ENCODE results near the gene PTPN13. TPM values are rescaled to one million over a fixed set of nuclear protein-coding genes. Genes with fewer than 3 reads are reported as not detected.
"Not testable (repeated sequence)": the region's sequence is repeated elsewhere in the genome, so short reads cannot be mapped to it uniquely, and the experiment has no call there.

Gene PTPN13
- polyA plus RNA-seq, 1 donor from 2014 or later: not detected

- Mint-ChIP-seq H3K9me3 (no peaks in the 10 kb centered on the region), H3K4me3 (no peak overlapping the region), H3K27me3 (peaks cover 5% of the 10 kb centered on the region), H3K4me1 (no peaks in the 10 kb centered on the region), H3K36me3 (no peaks in the 10 kb centered on the region), H3K27ac (no peak overlapping the region)
Observed at GRCh38 chr4:86683983-86684382, 89.9 kb downstream of the PTPN13 start.

- Mint-ChIP-seq H3K36me3 (no peaks in the 10 kb centered on the region), H3K4me1 (no peaks in the 10 kb centered on the region), H3K4me3 (no peak overlapping the region), H3K27ac (no peak overlapping the region), H3K9me3 (no peaks in the 10 kb centered on the region), H3K27me3 (peaks cover 5% of the 10 kb centered on the region)
Observed at GRCh38 chr4:86685401-86685800, 91.3 kb downstream of the PTPN13 start.

- Mint-ChIP-seq H3K9me3 (no peaks in the 10 kb centered on the region), H3K4me1 (no peaks in the 10 kb centered on the region), H3K4me3 (no peak overlapping the region), H3K27me3 (peaks cover 2% of the 10 kb centered on the region), H3K36me3 (no peaks in the 10 kb centered on the region), H3K27ac (no peak overlapping the region)
Observed at GRCh38 chr4:86686741-86687140, 92.6 kb downstream of the PTPN13 start.

- peaks cover 2% of the 10 kb centered on the region for H3K27me3 Mint-ChIP-seq
- H3K4me1 Mint-ChIP-seq: no peaks in the 10 kb centered on the region
- H3K9me3 Mint-ChIP-seq: no peaks in the 10 kb centered on the region
- H3K27ac Mint-ChIP-seq: no peak overlapping the region
- no peaks in the 10 kb centered on the region for H3K36me3 Mint-ChIP-seq
- H3K4me3 Mint-ChIP-seq: no peak overlapping the region
Observed at GRCh38 chr4:86688026-86688425, 93.9 kb downstream of the PTPN13 start.

- H3K27ac Mint-ChIP-seq: no peak overlapping the region
- peaks cover 0 to 2% (median 0%) of the 10 kb centered on the region in 3 donors for H3K9me3 Mint-ChIP-seq
- H3K4me3 Mint-ChIP-seq: no peak overlapping the region
- peaks cover 1% of the 10 kb centered on the region for H3K27me3 Mint-ChIP-seq
- H3K36me3 Mint-ChIP-seq: no peaks in the 10 kb centered on the region
- no peaks in the 10 kb centered on the region for H3K4me1 Mint-ChIP-seq
Observed at GRCh38 chr4:86704601-86705000, 110.5 kb downstream of the PTPN13 start.

GRCh38 chr4:86706923-86707597, 112.9 kb downstream of the PTPN13 start:
- Mint-ChIP-seq H3K4me3 (no peak overlapping the region), H3K27ac (no peak overlapping the region), H3K9me3 (no peaks in the 10 kb centered on the region), H3K36me3 (no peaks in the 10 kb centered on the region), H3K27me3 (no peaks in the 10 kb centered on the region), H3K4me1 (no peaks in the 10 kb centered on the region)

GRCh38 chr4:86717651-86718050, 123.5 kb downstream of the PTPN13 start:
- H3K36me3 Mint-ChIP-seq: no peaks in the 10 kb centered on the region
- H3K4me1 Mint-ChIP-seq: no peaks in the 10 kb centered on the region
- H3K9me3 Mint-ChIP-seq: peaks cover 0 to 7% (median 0%) of the 10 kb centered on the region in 3 donors
- H3K4me3 Mint-ChIP-seq: no peak overlapping the region
- H3K27ac Mint-ChIP-seq: no peak overlapping the region
- peaks cover 3% of the 10 kb centered on the region for H3K27me3 Mint-ChIP-seq

GRCh38 chr4:86718152-86718551, 124.0 kb downstream of the PTPN13 start:
- peaks cover 2% of the 10 kb centered on the region for H3K27me3 Mint-ChIP-seq
- no peak overlapping the region for H3K27ac Mint-ChIP-seq
- no peaks in the 10 kb centered on the region for H3K36me3 Mint-ChIP-seq
- no peaks in the 10 kb centered on the region for H3K4me1 Mint-ChIP-seq
- peaks cover 0 to 7% (median 0%) of the 10 kb centered on the region in 3 donors for H3K9me3 Mint-ChIP-seq
- no peak overlapping the region for H3K4me3 Mint-ChIP-seq

- not testable (repeated sequence) for H3K27me3 Mint-ChIP-seq, H3K4me3 Mint-ChIP-seq, H3K27ac Mint-ChIP-seq, H3K9me3 Mint-ChIP-seq, H3K36me3 Mint-ChIP-seq, H3K4me1 Mint-ChIP-seq
Observed at GRCh38 chr4:86719149-86719548, 125.0 kb downstream of the PTPN13 start.

- Mint-ChIP-seq H3K27me3 (peaks cover 2% of the 10 kb centered on the region), H3K4me1 (no peaks in the 10 kb centered on the region), H3K36me3 (no peaks in the 10 kb centered on the region), H3K27ac (no peak overlapping the region), H3K4me3 (no peak overlapping the region), H3K9me3 (peaks cover 0 to 7% (median 3%) of the 10 kb centered on the region in 3 donors)
Observed at GRCh38 chr4:86720508-86721068, 126.5 kb downstream of the PTPN13 start.

GRCh38 chr4:86721412-86721811, 127.3 kb downstream of the PTPN13 start:
- Mint-ChIP-seq H3K9me3 (peaks cover 3 to 9% (median 4%) of the 10 kb centered on the region in 3 donors), H3K4me1 (no peaks in the 10 kb centered on the region), H3K36me3 (no peaks in the 10 kb centered on the region), H3K4me3 (no peak overlapping the region), H3K27me3 (peaks cover 2% of the 10 kb centered on the region), H3K27ac (no peak overlapping the region)

- H3K36me3 Mint-ChIP-seq: no peaks in the 10 kb centered on the region
- no peak overlapping the region for H3K4me3 Mint-ChIP-seq
- no peak overlapping the region for H3K27ac Mint-ChIP-seq
Observed at GRCh38 chr4:86730310-86730709, 136.2 kb downstream of the PTPN13 start.

GRCh38 chr4:86737244-86737643, 143.1 kb downstream of the PTPN13 start:
- no peaks in the 10 kb centered on the region for H3K4me1 Mint-ChIP-seq
- no peak overlapping the region for H3K4me3 Mint-ChIP-seq
- H3K36me3 Mint-ChIP-seq: no peaks in the 10 kb centered on the region
- no peak overlapping the region for H3K27ac Mint-ChIP-seq
- H3K9me3 Mint-ChIP-seq: peaks cover 0 to 9% (median 2%) of the 10 kb centered on the region in 3 donors
- peaks cover 3% of the 10 kb centered on the region for H3K27me3 Mint-ChIP-seq

More at GRCh38 chr4:86730310-86730709, 136.2 kb downstream of the PTPN13 start:
- Mint-ChIP-seq H3K9me3 (peaks cover 4 to 7% (median 7%) of the 10 kb centered on the region in 3 donors), H3K27me3 (peaks cover 7% of the 10 kb centered on the region), H3K4me1 (no peaks in the 10 kb centered on the region)

GRCh38 chr4:86741846-86742245, 147.7 kb downstream of the PTPN13 start:
- Mint-ChIP-seq H3K27ac (no peak overlapping the region), H3K27me3 (peaks cover 3% of the 10 kb centered on the region), H3K36me3 (no peaks in the 10 kb centered on the region), H3K4me1 (no peaks in the 10 kb centered on the region), H3K9me3 (peaks cover 0 to 9% (median 2%) of the 10 kb centered on the region in 3 donors), H3K4me3 (no peak overlapping the region)

- Mint-ChIP-seq H3K36me3 (no peaks in the 10 kb centered on the region), H3K9me3 (peaks cover 0 to 9% (median 2%) of the 10 kb centered on the region in 3 donors), H3K27ac (no peak overlapping the region), H3K4me3 (no peak overlapping the region), H3K4me1 (no peaks in the 10 kb centered on the region), H3K27me3 (no peaks in the 10 kb centered on the region)
Observed at GRCh38 chr4:86744570-86744969, 150.5 kb downstream of the PTPN13 start.

GRCh38 chr4:86749121-86749520, 155.0 kb downstream of the PTPN13 start:
- Mint-ChIP-seq H3K9me3 (no peaks in the 10 kb centered on the region), H3K27ac (no peak overlapping the region), H3K27me3 (peaks cover 1% of the 10 kb centered on the region), H3K4me3 (no peak overlapping the region), H3K4me1 (no peaks in the 10 kb centered on the region), H3K36me3 (no peaks in the 10 kb centered on the region)
